RCC 7860 (cell line): Measurements from ENCODE around the gene GREM2.

Experiments used
- DNase-seq: peaks from one replicate; pipeline ENCODE4 v3.0.0-alpha.2; 2015; ENCODE audit warnings: low spot score
- FAIRE-seq: peaks from 2 replicates; lab custom pipeline; 2012; peaks lifted over from hg19 to GRCh38; lab: Jason Lieb, UNC

The GREM2 gene

GRCh38 chr1:240464099-240464498 lies 147.9 kb downstream of the GREM2 start:
- no peak for DNase-seq
- no peak for FAIRE-seq

- no peak for DNase-seq
- no peak for FAIRE-seq
Measured at GRCh38 chr1:240462766-240463395, 149.1 kb downstream of the GREM2 start.

- FAIRE-seq (no peak), DNase-seq (no peak)
Measured at GRCh38 chr1:240462277-240462676, 149.7 kb downstream of the GREM2 start.

GRCh38 chr1:240457203-240457602 lies 154.8 kb downstream of the GREM2 start:
- no peak for FAIRE-seq
- no peak for DNase-seq

GRCh38 chr1:240455228-240455821 lies 156.6 kb downstream of the GREM2 start:
- DNase-seq, result no peak
- no peak for FAIRE-seq

GRCh38 chr1:240445369-240445768 lies 166.6 kb downstream of the GREM2 start:
- DNase-seq, result no peak
- FAIRE-seq, result no peak

GRCh38 chr1:240441669-240442068 lies 170.3 kb downstream of the GREM2 start:
- DNase-seq, result no peak
- FAIRE-seq, result no peak
